PFSK-1 (cell line): ENCODE data around the gene PLIN4.

Experiments
- FOXP2 ChIP-seq: optimal IDR thresholded peaks from 2 replicates; pipeline ENCODE3; 2011; ENCODE audit warnings: borderline replicate concordance, control low read depth, inconsistent platforms; ENCODE audit not compliant: insufficient read depth; ENCODE audit errors: extremely low read length, extremely low read depth
- POLR2AphosphoS5 ChIP-seq: IDR thresholded peaks from 2 replicates; pipeline ENCODE4 v1.6.1; 2012; ENCODE audit warnings: low read depth, mild to moderate bottlenecking, control low read depth, low read length, moderate library complexity
- SIN3A ChIP-seq: IDR thresholded peaks from 2 replicates; pipeline ENCODE4 v1.6.1; 2012; ENCODE audit warnings: mild to moderate bottlenecking, low read length, moderate library complexity, borderline replicate concordance; ENCODE audit not compliant: insufficient read depth
- TAF1 ChIP-seq: IDR thresholded peaks from 2 replicates; pipeline ENCODE4 v1.6.1; 2012; ENCODE audit warnings: low read length, control low read depth, borderline replicate concordance; ENCODE audit not compliant: insufficient read depth
- TF ChIP-seq, protein P1 (sequence below), 2 experiments: IDR thresholded peaks; 2 replicates each; pipeline versions ENCODE4 v1.6.1 to v1.8.0; 2011 to 2012; ENCODE audit warnings: low read depth in 2 of 2, low read length in 2 of 2, control low read depth in 1 of 2, inconsistent platforms in 1 of 2, mild to moderate bottlenecking in 1 of 2, moderate library complexity in 1 of 2; ENCODE audit not compliant: insufficient read depth in 1 of 2

DNA sequence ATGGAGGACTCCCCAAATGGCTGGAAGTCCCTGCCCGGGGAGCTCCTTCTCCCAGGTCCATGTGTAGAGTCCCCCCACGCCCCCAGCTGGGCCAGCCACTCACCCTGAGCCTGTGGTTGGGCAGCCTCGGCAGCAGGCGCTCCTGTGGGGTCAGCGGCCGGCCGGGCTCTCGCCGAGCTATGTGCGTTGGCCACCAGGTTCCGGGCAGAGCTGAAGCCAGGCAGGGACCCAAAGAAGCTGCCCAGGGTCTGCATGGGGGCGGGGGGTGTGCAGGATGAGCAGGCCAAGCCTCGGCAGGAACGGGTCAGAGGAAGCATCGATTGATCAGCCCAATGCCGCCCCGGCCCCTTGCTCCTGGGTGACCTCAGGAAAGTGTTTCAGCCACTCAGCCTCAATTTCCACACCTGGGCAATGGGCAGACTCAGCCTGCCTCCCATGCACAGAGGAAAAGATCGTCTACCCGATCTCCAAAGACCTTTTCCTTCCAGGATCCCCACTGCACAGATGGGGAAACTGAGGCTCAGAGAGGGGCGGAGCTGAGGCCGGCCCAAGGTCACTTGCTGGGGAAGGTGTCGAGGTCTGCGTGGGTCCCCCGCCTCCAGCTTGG is 732 bp downstream of the PLIN4 start:
- TF ChIP-seq POLR2AphosphoS5 (no peak), SIN3A (no peak), FOXP2 (no peak), TAF1 (no peak)
- TF ChIP-seq, protein P1, sequence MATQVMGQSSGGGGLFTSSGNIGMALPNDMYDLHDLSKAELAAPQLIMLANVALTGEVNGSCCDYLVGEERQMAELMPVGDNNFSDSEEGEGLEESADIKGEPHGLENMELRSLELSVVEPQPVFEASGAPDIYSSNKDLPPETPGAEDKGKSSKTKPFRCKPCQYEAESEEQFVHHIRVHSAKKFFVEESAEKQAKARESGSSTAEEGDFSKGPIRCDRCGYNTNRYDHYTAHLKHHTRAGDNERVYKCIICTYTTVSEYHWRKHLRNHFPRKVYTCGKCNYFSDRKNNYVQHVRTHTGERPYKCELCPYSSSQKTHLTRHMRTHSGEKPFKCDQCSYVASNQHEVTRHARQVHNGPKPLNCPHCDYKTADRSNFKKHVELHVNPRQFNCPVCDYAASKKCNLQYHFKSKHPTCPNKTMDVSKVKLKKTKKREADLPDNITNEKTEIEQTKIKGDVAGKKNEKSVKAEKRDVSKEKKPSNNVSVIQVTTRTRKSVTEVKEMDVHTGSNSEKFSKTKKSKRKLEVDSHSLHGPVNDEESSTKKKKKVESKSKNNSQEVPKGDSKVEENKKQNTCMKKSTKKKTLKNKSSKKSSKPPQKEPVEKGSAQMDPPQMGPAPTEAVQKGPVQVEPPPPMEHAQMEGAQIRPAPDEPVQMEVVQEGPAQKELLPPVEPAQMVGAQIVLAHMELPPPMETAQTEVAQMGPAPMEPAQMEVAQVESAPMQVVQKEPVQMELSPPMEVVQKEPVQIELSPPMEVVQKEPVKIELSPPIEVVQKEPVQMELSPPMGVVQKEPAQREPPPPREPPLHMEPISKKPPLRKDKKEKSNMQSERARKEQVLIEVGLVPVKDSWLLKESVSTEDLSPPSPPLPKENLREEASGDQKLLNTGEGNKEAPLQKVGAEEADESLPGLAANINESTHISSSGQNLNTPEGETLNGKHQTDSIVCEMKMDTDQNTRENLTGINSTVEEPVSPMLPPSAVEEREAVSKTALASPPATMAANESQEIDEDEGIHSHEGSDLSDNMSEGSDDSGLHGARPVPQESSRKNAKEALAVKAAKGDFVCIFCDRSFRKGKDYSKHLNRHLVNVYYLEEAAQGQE (IDR thresholded peaks at IDR 0.05; ENCODE audit: insufficient read depth in 1 of 2, low read depth in 2 of 2, low read length in 2 of 2) = no peak
